Gastroesophageal sphincter (tissue), 4 donors: Measurements from ENCODE around the gene GRID1. TPM values are rescaled to one million over a fixed set of nuclear protein-coding genes. Genes with fewer than 3 reads are reported as not detected.

ENCODE experiments used
- ATAC-seq: fragments of 150-250 bp; one replicate; pipeline ENCODE4 v1.9.1; 2016; ENCODE audit warnings: mild to moderate bottlenecking, moderate library complexity
- H3K27ac ChIP-seq, 4 donors: fragments of 200-600 bp; sonication (generic) in 3 of 4; 1 replicate in 3 of 4; 2 replicates in 1 of 4; pipeline ENCODE4 v1.5.1; 2016 to 2019
- H3K27me3 ChIP-seq: fragments of 200-600 bp; sonication (generic); one replicate; pipeline ENCODE4 v1.5.1; 2019
- H3K36me3 ChIP-seq, 2 donors: fragments of 200-600 bp; sonication (generic); one replicate each; pipeline ENCODE4 v1.5.1; 2019; ENCODE audit warnings: control low read depth in 1 of 2
- H3K4me1 ChIP-seq, 3 donors: fragments of 200-600 bp; sonication (generic); 1 replicate in 2 of 3; 2 replicates in 1 of 3; pipeline ENCODE4 v1.5.1; 2016 to 2019; ENCODE audit warnings: control low read depth in 2 of 3
- H3K4me3 ChIP-seq, 2 donors: fragments of 200-600 bp; sonication (generic); one replicate each; pipeline ENCODE4 v1.5.1; 2019; ENCODE audit warnings: mild to moderate bottlenecking in 1 of 2, moderate library complexity in 1 of 2
- H3K9me3 ChIP-seq, 3 donors: fragments of 200-600 bp; sonication (generic); one replicate each; pipeline ENCODE4 v1.5.1; 2017 to 2019; ENCODE audit warnings: control low read depth in 2 of 3
- EP300 ChIP-seq: sonication (generic); formaldehyde crosslinking; IDR thresholded peaks from one replicate; pipeline ENCODE4 v1.6.1; 2017; ENCODE audit warnings: antibody characterized with exemption, mild to moderate bottlenecking
- POLR2A ChIP-seq, 2 donors: fragments of 450-650 bp; IDR thresholded peaks; one replicate each; pipeline ENCODE4 v1.6.1; 2017; ENCODE audit warnings: antibody characterized with exemption in 2 of 2, mild to moderate bottlenecking in 2 of 2, moderate library complexity in 1 of 2
- POLR2AphosphoS5 ChIP-seq: sonication (generic); formaldehyde crosslinking; IDR thresholded peaks from one replicate; pipeline ENCODE4 v1.6.1; 2017; ENCODE audit warnings: antibody characterized with exemption
- WGBS, 2 donors: methylation state at CpG; one replicate each; pipeline ENCODE4 v1.1.5; 2018; ENCODE audit warnings: low coverage in 1 of 2; 5-methylcytosine and 5-hydroxymethylcytosine counted together
- total RNA-seq, 4 donors: library from RNA; depleted of rRNA; stranded (reverse); fragments of >200 nt; gene quantifications; one replicate each; pipeline ENCODE4 v1.1.0, GENCODE V29; 2016
- TF ChIP-seq, protein P1 (sequence below), 4 experiments: fragments of 200-600 bp in 2 of 4; fragments of 450-650 bp in 2 of 4; sonication (generic) in 1 of 4; IDR thresholded peaks; one replicate each; pipeline ENCODE4 v1.5.1; 2017 to 2019; ENCODE audit warnings: antibody characterized with exemption in 4 of 4, mild to moderate bottlenecking in 2 of 4, moderate library complexity in 2 of 4

Gene GRID1
- total RNA-seq, 4 donors from 2014 or later: 1.2 to 2.7 (median 1.7) TPM

DNA sequence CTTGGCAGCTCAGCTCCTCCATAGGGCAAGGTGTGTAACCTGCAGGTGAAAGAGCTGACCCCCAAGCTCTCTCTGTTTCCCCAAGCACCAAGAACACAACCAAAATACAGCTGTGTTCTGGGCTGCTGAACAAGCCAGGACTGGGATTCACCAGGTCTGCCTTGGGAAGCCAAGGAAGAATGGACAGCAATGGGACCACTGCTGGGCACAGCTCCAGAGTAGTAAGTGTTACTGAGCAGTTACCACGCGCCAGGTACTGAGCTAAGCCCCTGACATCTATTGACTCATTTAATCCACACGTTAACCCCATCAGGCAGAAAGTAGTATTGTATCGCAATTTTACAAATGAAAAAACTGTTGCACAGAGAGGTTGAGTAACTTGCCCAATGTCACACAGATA is 168.3 kb downstream of the GRID1 start:
- TF ChIP-seq EP300 (no peak), POLR2AphosphoS5 (no peak), POLR2A (IDR thresholded peaks at IDR 0.05) (no peak)
- TF ChIP-seq, protein P1, sequence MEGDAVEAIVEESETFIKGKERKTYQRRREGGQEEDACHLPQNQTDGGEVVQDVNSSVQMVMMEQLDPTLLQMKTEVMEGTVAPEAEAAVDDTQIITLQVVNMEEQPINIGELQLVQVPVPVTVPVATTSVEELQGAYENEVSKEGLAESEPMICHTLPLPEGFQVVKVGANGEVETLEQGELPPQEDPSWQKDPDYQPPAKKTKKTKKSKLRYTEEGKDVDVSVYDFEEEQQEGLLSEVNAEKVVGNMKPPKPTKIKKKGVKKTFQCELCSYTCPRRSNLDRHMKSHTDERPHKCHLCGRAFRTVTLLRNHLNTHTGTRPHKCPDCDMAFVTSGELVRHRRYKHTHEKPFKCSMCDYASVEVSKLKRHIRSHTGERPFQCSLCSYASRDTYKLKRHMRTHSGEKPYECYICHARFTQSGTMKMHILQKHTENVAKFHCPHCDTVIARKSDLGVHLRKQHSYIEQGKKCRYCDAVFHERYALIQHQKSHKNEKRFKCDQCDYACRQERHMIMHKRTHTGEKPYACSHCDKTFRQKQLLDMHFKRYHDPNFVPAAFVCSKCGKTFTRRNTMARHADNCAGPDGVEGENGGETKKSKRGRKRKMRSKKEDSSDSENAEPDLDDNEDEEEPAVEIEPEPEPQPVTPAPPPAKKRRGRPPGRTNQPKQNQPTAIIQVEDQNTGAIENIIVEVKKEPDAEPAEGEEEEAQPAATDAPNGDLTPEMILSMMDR (IDR thresholded peaks at IDR 0.05): no peak
- peaks cover 11% of the 10 kb centered on the region for H3K27me3 ChIP-seq
- H3K36me3 ChIP-seq: no peaks in the 10 kb centered on the region
- H3K4me3 ChIP-seq: no peak overlapping the region
- H3K27ac ChIP-seq: no peak overlapping the region
- WGBS, 2 donors: 80 to 88% methylated on average over 2 to 4 of the region's 4 CpGs
- ATAC-seq: no peak
- H3K9me3 ChIP-seq: peaks cover 0 to 6% (median 0%) of the 10 kb centered on the region in 3 donors
- H3K4me1 ChIP-seq: no peaks in the 10 kb centered on the region

DNA sequence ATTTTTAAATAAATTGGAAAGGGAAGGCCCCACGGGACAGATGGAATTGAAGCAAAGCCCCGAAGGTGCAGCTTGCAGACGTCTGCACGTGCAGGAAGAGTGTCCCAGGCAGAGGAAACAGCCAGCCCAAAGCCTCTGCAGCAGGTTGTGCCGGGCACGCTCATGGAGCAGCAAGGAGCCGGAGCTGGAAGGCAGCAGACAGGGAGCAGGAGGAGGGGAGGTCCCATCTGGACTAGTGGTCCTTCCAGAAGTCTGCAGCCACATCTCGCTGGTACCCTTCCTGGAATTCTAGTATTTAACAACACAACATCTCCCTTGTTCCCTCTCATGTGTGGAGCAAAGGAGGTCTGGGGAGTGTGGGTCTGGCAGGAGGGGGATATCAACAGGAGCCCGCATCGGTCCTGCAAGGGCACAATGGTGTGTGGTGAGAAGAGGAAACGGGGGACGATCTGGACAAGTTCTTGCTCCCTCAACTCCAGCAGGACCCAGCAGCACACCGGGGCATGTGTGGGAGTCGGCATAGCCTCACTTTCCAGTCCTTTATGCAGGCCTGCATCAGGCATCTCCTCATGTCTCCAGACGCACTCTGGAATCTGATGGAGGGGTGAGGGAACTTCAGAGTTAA is 169.3 kb downstream of the GRID1 start:
- H3K36me3 ChIP-seq: no peaks in the 10 kb centered on the region
- 56 to 63% methylated on average over 8 to 9 of the region's 15 CpGs for WGBS, 2 donors

DNA sequence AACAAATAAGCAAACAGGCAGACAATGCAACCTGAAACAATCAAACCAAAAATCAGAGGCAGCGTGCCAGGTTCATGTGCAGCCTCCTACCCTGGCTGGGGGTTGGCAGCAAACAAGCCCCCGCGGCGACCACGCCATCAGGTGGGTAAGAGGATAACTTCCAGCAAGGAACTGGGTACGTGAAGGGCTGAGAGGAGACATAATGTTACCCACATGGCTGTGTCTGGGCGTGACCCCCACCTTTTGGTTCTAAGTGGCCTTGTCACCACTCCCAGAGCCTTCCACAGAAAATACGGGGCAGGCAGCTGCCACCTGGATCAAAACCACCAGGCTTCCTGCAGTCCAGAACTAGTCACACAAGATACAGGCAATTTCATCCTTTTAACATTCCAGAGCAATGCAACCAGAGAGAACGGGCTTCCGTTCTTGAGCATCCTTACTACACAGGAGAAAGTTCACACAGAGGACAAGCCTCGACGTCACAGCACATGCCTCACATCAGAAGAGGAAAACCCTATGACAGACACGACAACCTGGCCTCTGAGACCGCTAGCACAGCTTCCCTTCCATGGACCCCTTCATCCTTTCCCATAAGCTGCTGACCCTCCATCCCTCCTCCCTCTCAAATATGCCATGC is 171.0 kb downstream of the GRID1 start:
- no peak overlapping the region for H3K27ac ChIP-seq
- H3K27me3 ChIP-seq: peaks cover 4% of the 10 kb centered on the region
- WGBS, 2 donors: 46 to 83% methylated on average over 6 to 9 of the region's 14 CpGs
- H3K4me1 ChIP-seq: no peaks in the 10 kb centered on the region
- no peak for ATAC-seq
- TF ChIP-seq EP300 (no peak), POLR2AphosphoS5 (no peak), POLR2A (IDR thresholded peaks at IDR 0.05) (no peak)
- TF ChIP-seq, protein P1 (IDR thresholded peaks at IDR 0.05): no peak
- peaks cover 0 to 5% (median 0%) of the 10 kb centered on the region in 3 donors for H3K9me3 ChIP-seq
- H3K36me3 ChIP-seq: no peaks in the 10 kb centered on the region
- no peak overlapping the region for H3K4me3 ChIP-seq

More for the DNA sequence above, 169.3 kb downstream of the GRID1 start:
- H3K9me3 ChIP-seq: peaks cover 0 to 6% (median 0%) of the 10 kb centered on the region in 3 donors
- TF ChIP-seq POLR2AphosphoS5: no peak
- no peak for TF ChIP-seq EP300
- TF ChIP-seq, protein P1 (IDR thresholded peaks at IDR 0.05): no peak
- TF ChIP-seq POLR2A (IDR thresholded peaks at IDR 0.05): no peak
- H3K4me1 ChIP-seq: no peaks in the 10 kb centered on the region
- H3K4me3 ChIP-seq: no peak overlapping the region
- no peak overlapping the region for H3K27ac ChIP-seq
- H3K27me3 ChIP-seq: peaks cover 4% of the 10 kb centered on the region
- no peak for ATAC-seq

DNA sequence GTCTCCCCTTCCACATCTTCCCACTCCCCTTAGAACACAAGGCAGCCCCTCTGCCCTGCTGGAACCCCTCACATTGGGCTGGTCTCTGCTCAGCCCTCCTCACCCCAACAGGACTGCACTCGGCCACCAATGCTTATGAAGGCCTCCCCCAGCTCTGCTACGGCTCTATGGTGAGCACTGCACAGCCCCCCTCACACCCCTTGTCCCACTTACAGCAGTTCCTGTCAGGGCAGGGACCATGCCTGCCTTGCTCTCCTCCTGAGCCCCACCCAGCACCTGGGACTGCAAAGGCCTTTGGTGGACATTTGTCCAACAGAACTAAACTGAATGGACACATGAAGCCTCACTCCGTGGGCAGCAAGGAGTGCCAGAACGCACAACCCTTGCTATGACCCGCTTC is 171.9 kb downstream of the GRID1 start:
- ATAC-seq: no peak
- no peaks in the 10 kb centered on the region for H3K36me3 ChIP-seq
- H3K27me3 ChIP-seq: peaks cover 4% of the 10 kb centered on the region
- no peaks in the 10 kb centered on the region for H3K9me3 ChIP-seq
- no peak for TF ChIP-seq POLR2A (IDR thresholded peaks at IDR 0.05)
- no peak for TF ChIP-seq POLR2AphosphoS5
- TF ChIP-seq, protein P1 (IDR thresholded peaks at IDR 0.05): no peak
- no peak for TF ChIP-seq EP300
- no peak overlapping the region for H3K4me3 ChIP-seq
- WGBS, 2 donors: 65% methylated on average over 3 of the region's 5 CpGs; no CpG with 5 or more reads in 1 of the 2 donors
- no peak overlapping the region for H3K27ac ChIP-seq
- no peaks in the 10 kb centered on the region for H3K4me1 ChIP-seq

DNA sequence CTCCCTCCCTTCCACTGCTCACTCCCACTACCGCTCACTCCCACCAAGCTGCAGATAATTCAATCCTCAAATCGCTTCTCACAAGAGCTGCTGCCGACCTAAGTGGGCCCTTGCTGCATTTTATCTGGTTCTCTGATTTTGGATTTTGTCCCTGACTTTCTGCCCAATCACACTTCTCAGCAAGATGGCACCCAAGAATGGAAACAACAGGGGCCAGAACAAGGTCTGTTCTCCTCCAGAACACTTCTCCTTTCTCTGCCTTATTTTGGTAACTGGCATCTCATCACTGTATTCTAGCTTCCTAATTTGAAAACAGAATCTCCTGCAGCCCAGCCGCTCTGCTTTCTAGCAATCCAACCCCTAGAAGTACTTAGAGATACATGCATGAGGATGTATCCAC is 172.8 kb downstream of the GRID1 start:
- Histone ChIP-seq H3K4me1 (no peaks in the 10 kb centered on the region), H3K27ac (no peak overlapping the region), H3K27me3 (peaks cover 4% of the 10 kb centered on the region), H3K36me3 (no peaks in the 10 kb centered on the region), H3K9me3 (no peaks in the 10 kb centered on the region), H3K4me3 (no peak overlapping the region)
- ATAC-seq: no peak
- WGBS, 2 donors: 62 to 78% methylated on average over 3 of the region's 4 CpGs
- TF ChIP-seq, protein P1 (IDR thresholded peaks at IDR 0.05): no peak
- TF ChIP-seq POLR2A (IDR thresholded peaks at IDR 0.05) (no peak), EP300 (no peak), POLR2AphosphoS5 (no peak)
